Lower leg skin (tissue), 3 donors: ENCODE results near the gene ASIC4.

ENCODE experiments used
- CTCF ChIP-seq, 3 donors: fragments of 450-650 bp; IDR thresholded peaks; one replicate each; pipeline ENCODE4 v1.5.1; 2016; ENCODE audit warnings: antibody characterized with exemption in 3 of 3, mild to moderate bottlenecking in 3 of 3, moderate library complexity in 2 of 3
- POLR2A ChIP-seq, 2 donors: fragments of 450-650 bp; IDR thresholded peaks; one replicate each; pipeline ENCODE4 v1.6.1; 2016 to 2017; ENCODE audit warnings: antibody characterized with exemption in 2 of 2, mild to moderate bottlenecking in 1 of 2, moderate library complexity in 1 of 2

- TF ChIP-seq POLR2A (IDR thresholded peaks at IDR 0.05), result no peak
- TF ChIP-seq CTCF (IDR thresholded peaks at IDR 0.05), result no peak
Observed at GRCh38 chr2:219492575-219492974, 21.7 kb upstream of the ASIC4 start.
